ENCODE results near the gene ZFAND3.

The ZFAND3 gene

GRCh38 chr6:38174315-38174714 lies 354.8 kb downstream of the ZFAND3 start:
- no peak for DNase-seq

GRCh38 chr6:38174806-38175495 lies 355.4 kb downstream of the ZFAND3 start:
- DNase-seq: no peak

DNA sequence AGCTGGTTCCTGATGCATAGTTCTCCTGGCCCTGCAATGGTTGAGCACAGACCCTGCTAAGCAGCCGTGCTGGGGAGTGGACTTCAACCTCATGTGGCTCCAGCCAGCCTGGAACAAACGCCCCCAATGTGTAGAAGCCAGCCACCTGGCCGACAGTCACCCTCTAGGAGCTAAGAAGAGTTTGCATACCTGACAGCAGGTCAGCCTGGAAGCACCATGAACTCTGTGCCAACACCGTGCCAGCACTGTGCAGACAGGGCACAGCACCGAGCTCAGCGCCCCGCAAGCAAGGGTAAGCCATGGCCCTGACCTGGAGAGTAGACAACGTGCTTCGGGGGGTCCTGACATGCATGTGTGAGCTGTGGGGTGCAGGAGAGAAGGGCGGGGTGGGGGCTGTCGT lies 356.3 kb downstream of the ZFAND3 start:
- no peak for DNase-seq

DNA sequence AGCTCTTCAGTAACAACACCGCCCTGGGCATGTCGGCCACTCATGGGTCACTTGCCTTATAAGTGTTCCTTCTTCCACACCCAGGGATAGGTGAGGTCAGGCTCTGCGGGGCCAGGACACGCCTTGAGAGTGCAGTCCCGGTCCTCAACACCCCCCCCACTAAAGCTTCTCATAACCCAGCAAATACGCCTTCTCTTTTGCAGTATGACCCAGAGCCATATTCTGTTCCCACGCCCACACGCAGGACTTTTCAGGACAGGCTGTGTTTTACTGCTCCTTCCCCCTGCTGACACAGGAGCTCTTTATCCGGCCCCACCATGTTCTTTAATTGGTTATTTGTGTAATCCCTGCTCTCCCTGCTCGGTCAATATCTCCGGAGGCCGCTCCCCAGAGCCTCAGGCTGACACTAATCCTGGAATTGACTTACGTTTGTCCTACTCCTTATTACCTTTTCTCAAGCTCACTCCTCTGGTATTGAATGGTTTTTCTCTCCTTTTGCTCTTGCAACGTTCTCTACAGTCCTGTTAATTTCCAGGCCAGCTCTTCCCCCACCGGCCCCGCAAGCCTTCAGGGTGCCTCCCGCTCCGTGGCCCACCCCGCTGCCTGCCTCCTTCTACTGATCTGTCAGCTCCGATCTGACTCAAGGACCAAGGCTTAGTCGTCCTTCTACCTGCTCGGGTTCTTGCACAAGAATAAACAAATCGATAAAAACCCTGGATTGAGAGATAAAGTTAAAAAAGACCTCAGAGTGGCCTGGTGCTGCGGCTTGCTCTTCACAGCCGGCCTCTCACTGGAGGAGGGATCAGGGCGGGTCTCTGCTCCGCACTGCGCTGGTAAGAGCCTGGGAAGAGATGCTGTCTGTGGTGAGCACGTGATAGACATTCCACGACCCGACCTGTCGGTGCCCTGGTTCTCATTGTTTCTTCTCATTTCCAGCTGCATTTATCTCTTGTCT lies 357.5 kb downstream of the ZFAND3 start:
- DNase-seq: no peak

- no peak for DNase-seq
Observed at GRCh38 chr6:38177882-38178583, 358.5 kb downstream of the ZFAND3 start.

DNA sequence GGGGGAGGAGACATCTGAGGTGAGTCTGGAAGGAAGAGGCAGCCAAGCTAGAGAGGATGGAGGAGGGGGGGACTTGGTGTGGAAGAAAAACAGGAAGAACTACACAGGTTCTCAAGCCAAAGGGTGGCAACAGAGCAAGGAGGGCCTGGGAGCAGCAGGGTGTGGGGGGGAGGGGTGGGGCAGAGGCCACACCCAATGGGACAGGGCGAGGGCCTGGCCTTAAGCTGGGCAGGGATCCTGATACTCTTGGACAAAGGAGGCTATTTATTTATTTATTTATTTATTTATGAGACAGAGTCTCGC lies 359.0 kb downstream of the ZFAND3 start:
- DNase-seq: no peak

DNA sequence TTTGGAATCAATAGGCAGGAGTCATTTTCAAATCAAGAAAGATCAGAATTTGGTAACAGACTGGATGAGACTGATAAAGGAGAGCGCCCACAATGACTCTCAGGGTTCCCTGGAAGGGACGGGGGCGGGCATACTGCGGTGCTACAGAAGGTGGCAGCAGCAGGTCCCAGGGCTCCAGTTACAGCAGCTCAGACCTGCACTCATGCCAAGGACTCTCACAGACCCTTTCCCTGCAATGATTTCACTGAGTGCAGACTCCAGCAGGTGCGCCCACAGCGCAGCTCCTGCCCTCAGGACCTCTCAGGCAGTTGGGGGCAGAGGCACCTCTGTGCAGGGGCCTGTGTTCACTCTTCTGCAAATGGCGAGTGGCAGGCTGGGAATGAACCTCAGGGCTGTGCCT lies 359.8 kb downstream of the ZFAND3 start:
- peak; percentile 41 for DNase-seq

DNA sequence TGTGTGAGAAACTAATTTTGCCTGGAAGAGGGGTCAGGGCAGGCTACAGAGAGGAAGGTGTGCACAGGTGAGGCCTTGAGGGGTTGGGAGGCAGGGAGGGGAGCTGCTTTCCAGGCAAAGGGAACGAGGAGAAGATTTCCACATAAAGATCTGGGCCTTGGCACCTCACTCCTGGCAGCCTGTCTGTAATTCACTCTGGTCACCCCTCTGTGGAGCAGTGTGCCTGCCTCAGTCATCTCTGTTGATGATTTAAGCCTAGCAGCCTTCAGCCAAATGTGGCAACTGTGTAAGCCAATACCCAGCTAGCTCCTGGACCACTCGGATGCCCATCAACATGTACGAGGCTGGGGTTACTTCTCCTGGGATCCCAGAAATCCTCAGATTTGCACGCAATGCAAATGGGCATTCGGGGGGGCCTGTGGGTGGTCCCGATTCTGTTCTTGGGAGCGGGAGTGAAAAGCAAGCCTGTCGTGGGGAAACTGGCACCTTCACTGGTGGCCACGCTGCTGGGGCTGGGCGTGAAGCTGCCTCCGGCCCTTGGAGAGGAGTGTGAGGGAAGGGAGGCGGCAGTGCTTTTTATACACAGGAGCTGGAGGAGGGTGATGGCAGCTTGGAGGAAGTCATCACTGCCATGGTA lies 360.4 kb downstream of the ZFAND3 start:
- no peak for DNase-seq

DNA sequence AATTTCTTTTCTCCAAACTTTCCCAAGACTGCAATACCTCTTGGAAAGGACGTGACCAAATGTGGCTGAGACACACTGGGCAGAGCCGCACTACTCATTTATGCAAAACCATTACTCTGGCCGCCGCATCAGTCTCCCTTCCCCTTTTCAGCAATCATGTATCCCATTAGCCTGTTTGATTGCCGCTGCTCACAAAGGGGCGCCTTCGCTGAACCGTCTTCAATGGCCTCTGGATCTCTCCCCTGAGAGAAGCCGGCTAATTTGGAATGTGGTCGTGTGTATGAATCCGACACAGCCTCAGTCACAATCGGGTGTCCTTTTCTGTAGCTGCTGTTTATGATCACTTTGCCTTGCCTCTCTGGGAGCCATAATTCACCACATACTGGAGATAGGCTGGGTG lies 361.1 kb downstream of the ZFAND3 start:
- peak; percentile 14 for DNase-seq

DNA sequence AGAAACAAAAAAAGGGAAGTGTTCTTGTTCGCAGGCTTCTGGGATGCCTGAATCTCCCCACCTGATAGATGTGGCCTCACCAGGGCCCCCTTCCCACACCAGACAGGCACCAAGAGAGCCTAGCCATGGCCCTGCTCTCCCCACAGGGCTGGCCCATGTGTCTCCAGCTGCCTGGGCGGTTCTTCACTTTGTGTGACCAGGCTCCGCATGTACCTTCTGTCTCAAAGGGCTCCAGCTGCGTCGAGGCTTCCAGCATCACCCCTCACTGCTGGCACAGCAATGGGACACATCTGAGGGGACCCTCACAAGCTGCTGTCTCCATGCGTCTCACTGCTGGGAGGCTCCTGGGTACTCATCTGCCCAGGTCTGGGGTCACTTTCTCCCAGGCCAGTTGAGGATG lies 362.9 kb downstream of the ZFAND3 start:
- DNase-seq: no peak

GRCh38 chr6:38183856-38184584 lies 364.5 kb downstream of the ZFAND3 start:
- no peak for DNase-seq

GRCh38 chr6:38184585-38185080 lies 365.1 kb downstream of the ZFAND3 start:
- peak; percentile 22 for DNase-seq

DNA sequence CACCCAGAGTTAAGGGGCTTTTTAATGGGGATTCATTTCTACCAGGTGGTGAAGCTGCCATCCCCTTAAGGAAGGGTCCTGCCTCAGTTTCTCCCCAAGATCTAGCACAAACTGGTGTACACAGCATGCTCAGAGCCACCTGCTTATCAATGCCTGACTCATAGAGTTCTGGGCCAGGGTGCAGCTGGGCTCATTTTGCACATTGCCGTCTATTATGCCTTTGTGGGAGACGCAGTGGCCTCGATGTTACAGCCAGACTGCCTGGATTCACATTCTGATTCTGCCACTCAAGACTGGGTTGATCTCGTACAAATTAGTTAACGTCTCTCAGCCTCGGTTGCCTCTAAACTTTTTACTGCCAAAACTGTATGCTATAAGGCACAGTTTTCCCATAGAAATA lies 365.7 kb downstream of the ZFAND3 start:
- DNase-seq: no peak

GRCh38 chr6:38185752-38186151 lies 366.2 kb downstream of the ZFAND3 start:
- no peak for DNase-seq

GRCh38 chr6:38187325-38187724 lies 367.8 kb downstream of the ZFAND3 start:
- no peak for DNase-seq

DNA sequence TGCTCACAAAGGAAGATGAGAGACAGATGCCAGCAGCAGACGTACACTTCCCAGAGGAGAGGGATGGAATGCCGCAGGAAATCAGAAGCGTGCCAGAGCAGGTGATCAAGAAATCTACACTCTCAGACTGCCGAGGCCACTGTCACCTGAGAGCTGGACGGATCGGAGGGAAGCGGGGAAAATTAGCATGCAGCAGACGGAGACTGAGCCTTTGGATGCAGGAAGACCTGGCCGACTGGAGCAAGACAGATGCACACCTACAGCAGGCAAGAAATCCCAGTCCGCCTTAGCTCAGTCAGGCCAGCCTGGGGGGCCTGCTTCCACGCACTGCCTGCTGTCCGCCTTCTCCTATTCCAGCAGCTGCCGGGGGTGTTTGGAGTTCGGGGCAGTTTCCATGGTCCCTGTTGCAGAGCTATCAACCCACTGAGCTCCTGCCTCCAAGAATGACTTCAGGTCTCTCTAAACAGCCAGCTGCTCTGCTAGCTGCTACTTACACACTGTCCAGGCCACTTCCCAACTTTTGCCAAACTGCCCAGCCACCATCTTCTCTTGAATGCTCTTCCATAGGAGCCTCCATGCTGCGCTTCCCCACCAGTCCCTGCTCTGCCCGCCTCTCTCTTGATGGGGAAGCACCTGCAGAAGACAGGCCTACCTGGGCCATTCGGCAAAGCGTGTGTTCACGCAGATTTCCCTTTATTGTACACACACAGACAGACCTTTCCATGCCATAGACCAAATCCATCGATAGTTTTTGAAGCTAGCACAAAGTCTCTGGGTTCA lies 368.5 kb downstream of the ZFAND3 start:
- DNase-seq: no peak

DNA sequence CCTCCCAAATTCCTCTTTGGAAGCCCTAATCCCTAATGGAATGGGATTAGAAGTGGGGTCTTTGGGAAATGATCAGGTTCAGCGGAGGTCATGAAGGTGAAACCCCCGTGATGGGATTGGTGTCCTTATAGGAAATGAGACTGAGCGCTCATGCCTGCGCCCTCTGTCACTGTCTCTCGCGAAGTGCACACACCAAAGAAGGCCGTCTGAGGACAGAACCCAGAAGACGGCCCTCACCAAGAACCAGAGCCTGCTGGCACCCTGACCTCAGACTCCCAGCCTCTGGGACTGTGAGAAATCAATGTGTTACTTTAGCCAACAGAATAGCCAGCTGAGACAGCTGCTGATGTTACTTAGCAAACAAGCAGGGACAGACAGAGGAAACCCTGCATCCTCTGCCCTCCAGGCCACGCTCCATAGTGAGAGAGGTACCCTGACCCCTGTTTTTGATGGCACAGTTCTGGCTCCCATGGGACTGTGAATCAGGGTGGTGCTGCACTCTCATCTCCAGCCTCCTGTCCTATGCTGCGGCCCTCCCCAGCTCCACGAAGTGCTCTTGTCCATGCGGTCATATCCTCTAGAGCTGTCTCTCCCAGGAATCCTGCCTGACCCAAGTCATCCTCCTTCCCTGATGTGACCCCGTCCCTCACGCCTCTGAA lies 369.3 kb downstream of the ZFAND3 start:
- DNase-seq: no peak

- DNase-seq: no peak
Observed at GRCh38 chr6:38191418-38191817, 371.9 kb downstream of the ZFAND3 start.

DNA sequence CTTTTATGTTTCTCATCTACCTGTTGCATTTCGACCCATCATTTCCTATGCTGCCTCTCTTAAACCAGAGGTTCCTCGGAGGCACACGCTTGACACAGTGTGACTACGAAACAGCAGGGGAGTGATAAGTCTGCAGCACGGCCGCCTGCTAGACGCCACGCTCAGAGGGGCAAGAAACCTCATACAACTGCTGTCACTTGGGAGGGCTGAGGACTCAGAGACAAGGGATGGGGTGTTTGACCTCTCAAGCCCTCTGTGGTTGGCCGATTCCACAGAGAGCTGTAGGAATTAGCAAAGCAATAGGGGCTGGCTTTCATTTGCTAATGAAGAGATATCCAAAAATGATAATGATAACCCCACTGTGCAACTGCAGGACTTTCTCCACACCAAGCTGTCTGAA lies 372.5 kb downstream of the ZFAND3 start:
- DNase-seq: no peak

DNA sequence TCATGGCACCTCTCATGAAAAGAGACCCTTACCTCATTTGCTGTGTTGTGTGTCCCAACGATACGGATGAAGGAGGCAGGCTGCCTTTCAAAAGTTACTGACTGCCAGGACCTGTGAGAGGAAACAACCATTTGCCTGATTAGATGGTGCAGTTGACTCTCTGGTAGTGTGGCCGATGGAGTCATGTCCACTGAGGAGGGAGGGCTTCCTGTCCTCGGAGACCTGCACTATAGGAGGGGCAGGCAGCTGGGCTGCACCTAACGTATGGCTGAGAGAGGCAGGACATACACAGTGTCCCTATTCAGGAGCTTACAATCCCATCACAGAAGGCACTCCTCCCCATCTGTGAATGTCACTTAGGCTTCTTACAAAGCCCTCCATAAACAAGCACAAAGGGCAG lies 373.0 kb downstream of the ZFAND3 start:
- no peak for DNase-seq

DNA sequence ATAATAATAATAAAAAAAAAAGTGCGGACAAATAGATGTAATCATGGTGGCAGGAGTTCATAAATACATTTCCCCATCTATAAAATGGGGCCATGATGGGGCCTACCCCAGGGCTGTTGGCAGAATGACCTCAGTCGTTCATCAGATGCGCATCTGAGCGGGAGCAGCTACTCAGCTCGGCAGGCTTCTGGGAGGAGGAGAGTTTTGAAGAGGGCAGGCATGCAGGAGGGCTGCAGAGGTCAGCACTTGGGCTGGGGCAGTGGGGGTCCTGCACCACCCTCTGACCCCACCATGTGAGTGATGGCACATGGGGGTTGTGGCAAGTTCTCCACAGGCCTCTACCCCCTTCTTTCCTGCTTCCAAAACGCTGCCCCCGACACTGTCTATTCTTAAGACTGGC lies 373.5 kb downstream of the ZFAND3 start:
- no peak for DNase-seq

Data from NCI-H1092 treated with DMSO at 0.1 percent for 48 hours (cell line).